ENCODE measurements around the gene FUT2.

- TF ChIP-seq CTCF (IDR thresholded peaks at IDR 0.05) = no peak
- no peak for TF ChIP-seq POLR2A (IDR thresholded peaks at IDR 0.05)
Measured at GRCh38 chr19:48746110-48746509, 50.3 kb downstream of the FUT2 start.

Measured in thyroid gland (tissue), 4 donors.